ENCODE measurements around the gene LMX1B.

The LMX1B gene

DNA sequence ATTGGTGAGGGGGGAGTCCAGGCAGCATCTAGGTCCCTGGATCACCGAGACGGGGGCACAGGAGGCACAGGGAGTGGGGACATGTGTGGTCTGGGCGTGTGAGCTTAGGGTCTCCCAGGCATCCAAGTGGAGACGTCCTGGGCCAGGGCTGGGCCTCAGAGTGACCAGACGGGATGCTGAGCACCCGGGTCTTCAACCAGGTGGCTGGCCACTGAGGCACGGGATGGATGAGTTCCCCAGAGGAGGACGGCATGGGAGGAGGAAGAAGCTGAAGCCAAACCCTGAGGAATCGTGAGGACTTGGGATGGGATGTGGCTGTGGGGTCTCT is 88.0 kb downstream of the LMX1B start:
- TF ChIP-seq SIN3A (IDR thresholded peaks at IDR 0.05; ENCODE audit: borderline replicate concordance, insufficient read depth, low read length) (no peak), FOXP2 (optimal IDR thresholded peaks at IDR 0.05; ENCODE audit: borderline replicate concordance, extremely low read depth, extremely low read length, insufficient read depth) (no peak), POLR2AphosphoS5 (IDR thresholded peaks at IDR 0.05; ENCODE audit: low read depth, low read length) (no peak), TAF1 (IDR thresholded peaks at IDR 0.05; ENCODE audit: borderline replicate concordance, insufficient read depth, low read length) (no peak)
- TF ChIP-seq, protein P1, sequence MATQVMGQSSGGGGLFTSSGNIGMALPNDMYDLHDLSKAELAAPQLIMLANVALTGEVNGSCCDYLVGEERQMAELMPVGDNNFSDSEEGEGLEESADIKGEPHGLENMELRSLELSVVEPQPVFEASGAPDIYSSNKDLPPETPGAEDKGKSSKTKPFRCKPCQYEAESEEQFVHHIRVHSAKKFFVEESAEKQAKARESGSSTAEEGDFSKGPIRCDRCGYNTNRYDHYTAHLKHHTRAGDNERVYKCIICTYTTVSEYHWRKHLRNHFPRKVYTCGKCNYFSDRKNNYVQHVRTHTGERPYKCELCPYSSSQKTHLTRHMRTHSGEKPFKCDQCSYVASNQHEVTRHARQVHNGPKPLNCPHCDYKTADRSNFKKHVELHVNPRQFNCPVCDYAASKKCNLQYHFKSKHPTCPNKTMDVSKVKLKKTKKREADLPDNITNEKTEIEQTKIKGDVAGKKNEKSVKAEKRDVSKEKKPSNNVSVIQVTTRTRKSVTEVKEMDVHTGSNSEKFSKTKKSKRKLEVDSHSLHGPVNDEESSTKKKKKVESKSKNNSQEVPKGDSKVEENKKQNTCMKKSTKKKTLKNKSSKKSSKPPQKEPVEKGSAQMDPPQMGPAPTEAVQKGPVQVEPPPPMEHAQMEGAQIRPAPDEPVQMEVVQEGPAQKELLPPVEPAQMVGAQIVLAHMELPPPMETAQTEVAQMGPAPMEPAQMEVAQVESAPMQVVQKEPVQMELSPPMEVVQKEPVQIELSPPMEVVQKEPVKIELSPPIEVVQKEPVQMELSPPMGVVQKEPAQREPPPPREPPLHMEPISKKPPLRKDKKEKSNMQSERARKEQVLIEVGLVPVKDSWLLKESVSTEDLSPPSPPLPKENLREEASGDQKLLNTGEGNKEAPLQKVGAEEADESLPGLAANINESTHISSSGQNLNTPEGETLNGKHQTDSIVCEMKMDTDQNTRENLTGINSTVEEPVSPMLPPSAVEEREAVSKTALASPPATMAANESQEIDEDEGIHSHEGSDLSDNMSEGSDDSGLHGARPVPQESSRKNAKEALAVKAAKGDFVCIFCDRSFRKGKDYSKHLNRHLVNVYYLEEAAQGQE (IDR thresholded peaks at IDR 0.05; ENCODE audit: insufficient read depth in 1 of 2, low read depth in 2 of 2, low read length in 2 of 2) = no peak

DNA sequence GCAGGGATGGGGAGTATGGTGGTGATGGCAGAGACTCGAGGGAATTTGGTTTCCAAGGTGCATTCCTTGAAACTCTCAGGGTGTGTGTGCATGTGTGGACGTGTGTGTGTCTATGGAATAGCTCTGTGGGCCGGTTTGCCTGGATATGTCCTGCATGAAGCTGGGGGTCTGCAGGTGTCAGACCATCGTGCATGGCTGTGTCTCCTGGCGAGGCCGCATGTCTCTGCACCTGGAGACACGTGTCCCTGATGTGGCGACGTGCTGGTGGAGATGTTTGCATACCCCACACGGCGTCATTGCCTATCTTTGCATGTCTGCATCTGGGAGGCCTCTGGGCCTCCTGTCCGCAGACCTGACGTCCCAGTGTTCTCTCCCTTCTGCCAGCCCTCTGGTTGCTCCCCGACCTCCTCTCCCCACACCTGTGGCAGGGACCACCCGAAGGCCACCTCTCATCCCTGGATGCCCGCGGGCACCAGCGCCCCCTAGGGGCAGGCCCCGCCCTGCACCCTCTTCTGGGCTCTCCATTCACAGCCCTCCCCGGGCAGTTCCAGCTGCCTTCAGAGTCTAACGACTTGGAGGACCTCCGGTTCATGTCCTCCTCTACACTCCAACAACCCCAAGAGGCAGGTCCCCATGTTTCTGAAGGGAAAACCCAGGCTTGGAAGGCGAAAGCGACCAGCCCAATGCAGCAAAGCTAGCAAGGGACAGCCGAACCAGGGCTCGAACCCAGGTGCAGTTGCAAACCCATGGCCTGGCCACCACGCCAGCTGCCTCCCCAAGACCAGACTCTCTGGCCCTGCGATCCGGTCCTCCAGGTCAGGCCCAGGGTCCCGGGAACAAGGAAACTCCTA is 88.6 kb downstream of the LMX1B start:
- no peak for TF ChIP-seq TAF1 (IDR thresholded peaks at IDR 0.05; ENCODE audit: borderline replicate concordance, insufficient read depth, low read length)

DNA sequence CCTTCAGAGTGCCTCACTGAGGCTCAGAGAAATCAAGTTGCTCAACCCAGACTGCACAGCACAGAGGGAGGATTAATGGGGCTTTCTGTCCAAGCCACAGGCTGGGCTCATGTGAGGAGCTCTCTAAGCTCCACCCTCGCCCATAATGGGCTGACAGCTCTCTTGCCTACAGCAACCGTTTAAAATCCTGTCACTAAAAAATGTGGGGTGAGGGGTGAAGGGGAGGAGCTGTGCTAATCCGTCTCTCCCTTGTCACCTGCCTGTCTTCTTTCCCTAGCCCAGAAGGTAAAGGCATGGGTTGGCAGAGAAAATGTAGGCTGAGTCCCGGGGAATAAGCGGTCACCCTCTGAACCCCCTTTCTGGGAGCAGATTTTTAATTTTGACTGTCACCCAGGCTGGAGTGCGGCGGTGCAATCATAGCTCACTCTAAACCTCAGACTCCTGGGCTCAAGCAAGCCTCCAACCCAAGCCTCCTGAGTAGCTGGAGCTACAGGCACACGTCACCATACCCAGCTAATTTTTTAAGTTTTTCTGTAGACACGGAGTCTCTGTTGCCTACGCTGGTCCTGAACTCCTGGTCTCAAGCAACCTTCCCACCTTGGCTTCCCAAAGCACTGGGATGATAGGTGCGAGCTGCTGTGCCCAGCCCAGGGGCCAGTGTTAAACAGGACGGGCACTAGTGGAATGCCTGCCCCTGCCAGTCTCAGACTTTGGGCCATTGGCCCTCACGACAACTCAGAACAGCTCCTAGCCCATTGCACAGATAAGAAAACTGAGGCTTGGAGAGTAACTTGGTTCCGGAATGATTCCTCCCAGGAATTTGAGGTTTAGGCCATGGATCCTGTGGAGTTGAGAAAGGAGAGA is 89.5 kb downstream of the LMX1B start:
- TF ChIP-seq, protein P1 (IDR thresholded peaks at IDR 0.05; ENCODE audit: insufficient read depth in 1 of 2, low read depth in 2 of 2, low read length in 2 of 2) = no peak
- no peak for TF ChIP-seq FOXP2 (optimal IDR thresholded peaks at IDR 0.05; ENCODE audit: borderline replicate concordance, extremely low read depth, extremely low read length, insufficient read depth)
- no peak for TF ChIP-seq POLR2AphosphoS5 (IDR thresholded peaks at IDR 0.05; ENCODE audit: low read depth, low read length)
- TF ChIP-seq SIN3A (IDR thresholded peaks at IDR 0.05; ENCODE audit: borderline replicate concordance, insufficient read depth, low read length) = no peak
- no peak for TF ChIP-seq TAF1 (IDR thresholded peaks at IDR 0.05; ENCODE audit: borderline replicate concordance, insufficient read depth, low read length)

GRCh38 chr9:126703866-126704156 is 90.1 kb downstream of the LMX1B start:
- no peak for TF ChIP-seq TAF1 (IDR thresholded peaks at IDR 0.05; ENCODE audit: borderline replicate concordance, insufficient read depth, low read length)
- TF ChIP-seq POLR2AphosphoS5 (IDR thresholded peaks at IDR 0.05; ENCODE audit: low read depth, low read length) = no peak
- no peak for TF ChIP-seq SIN3A (IDR thresholded peaks at IDR 0.05; ENCODE audit: borderline replicate concordance, insufficient read depth, low read length)
- no peak for TF ChIP-seq FOXP2 (optimal IDR thresholded peaks at IDR 0.05; ENCODE audit: borderline replicate concordance, extremely low read depth, extremely low read length, insufficient read depth)
- TF ChIP-seq, protein P1 (IDR thresholded peaks at IDR 0.05; ENCODE audit: insufficient read depth in 1 of 2, low read depth in 2 of 2, low read length in 2 of 2) = no peak

- TF ChIP-seq POLR2AphosphoS5 (IDR thresholded peaks at IDR 0.05; ENCODE audit: low read depth, low read length) (no peak), FOXP2 (optimal IDR thresholded peaks at IDR 0.05; ENCODE audit: borderline replicate concordance, extremely low read depth, extremely low read length, insufficient read depth) (no peak), TAF1 (IDR thresholded peaks at IDR 0.05; ENCODE audit: borderline replicate concordance, insufficient read depth, low read length) (no peak), SIN3A (IDR thresholded peaks at IDR 0.05; ENCODE audit: borderline replicate concordance, insufficient read depth, low read length) (no peak)
- TF ChIP-seq, protein P1 (IDR thresholded peaks at IDR 0.05; ENCODE audit: insufficient read depth in 1 of 2, low read depth in 2 of 2, low read length in 2 of 2) = no peak
Measured at GRCh38 chr9:126704157-126704891, 90.6 kb downstream of the LMX1B start.

Data from PFSK-1 (cell line).